Measurements from ENCODE around the gene PSMA7. TPM values are rescaled to one million over a fixed set of nuclear protein-coding genes. Genes with fewer than 3 reads are reported as not detected.

PSMA7 gene
- total and polyA plus RNA-seq, 2 of the 8 experiments (the other 6 are each of a cell fraction or from before 2014, with no cell fraction given) = 361 to 648 TPM

GRCh38 chr20:62117362-62117646, 25.9 kb downstream of the PSMA7 start:
- Histone ChIP-seq H3K36me3 (ENCODE audit: control insufficient read depth in 2 of 4, insufficient read depth in 4 of 4, low read length in 3 of 4) (no peaks in the 10 kb centered on the region), H2BK20ac (ENCODE audit: low read length) (no peak overlapping the region), H3K9me3 (ENCODE audit: insufficient read depth in 2 of 2, low read depth in 1 of 2, low read length in 1 of 2) (peaks cover 0 to 5% of the 10 kb centered on the region in 2 experiments; a peak in 1 of 4 replicates), H2BK120ac (replicated peaks; ENCODE audit: low read depth, low read length) (no peak overlapping the region), H4K8ac (ENCODE audit: extremely low read depth, insufficient read depth, low read length) (no peak overlapping the region), H3K56ac (replicated peaks; ENCODE audit: insufficient read length, low read depth, low read length) (no peak overlapping the region), H4K20me1 (replicated peaks in 1 of 2; ENCODE audit: control insufficient read depth in 1 of 2, insufficient read depth in 2 of 2, low read length in 2 of 2) (no peaks in the 10 kb centered on the region), H3K79me2 (ENCODE audit: control insufficient read depth in 1 of 2, insufficient read depth in 2 of 2, low read length in 2 of 2) (no peaks in the 10 kb centered on the region), H4K5ac (ENCODE audit: insufficient read length, low read depth, low read length) (no peak overlapping the region), H2BK5ac (ENCODE audit: low read depth, low read length) (no peak overlapping the region), H3K23me2 (ENCODE audit: low read depth, low read length) (peaks cover 2% of the 10 kb centered on the region; the same call in 1 of the 2 replicates), H2BK15ac (ENCODE audit: low read length) (no peak overlapping the region), H3K79me1 (ENCODE audit: low read depth, low read length) (no peaks in the 10 kb centered on the region), H3K4ac (replicated peaks; ENCODE audit: insufficient read length, low read depth, low read length) (no peak overlapping the region), H3K27ac (ENCODE audit: low read depth, low read length) (no peak overlapping the region), H3K23ac (ENCODE audit: insufficient read length) (no peak overlapping the region), H3K4me2 (ENCODE audit: insufficient read depth in 1 of 2, low read depth in 2 of 2, low read length in 2 of 2) (no peak overlapping the region), H2AFZ (ENCODE audit: low read length) (no peak overlapping the region), H3K4me1 (replicated peaks in 1 of 4; ENCODE audit: control insufficient read depth in 3 of 4, insufficient read depth in 4 of 4, low read length in 3 of 4) (peaks cover 0 to 13% (median 5%) of the 10 kb centered on the region in 4 experiments; a peak in 5 of 7 replicates), H3K4me3 (ENCODE audit: extremely low read depth in 1 of 4, insufficient read depth in 2 of 4, low read depth in 3 of 4, low read length in 4 of 4) (no peak overlapping the region), H3K18ac (ENCODE audit: extremely low read depth, low read length) (no peak overlapping the region), H2BK12ac (ENCODE audit: low read depth, low read length) (no peak overlapping the region), H3K9ac (replicated peaks in 1 of 4; ENCODE audit: extremely low read depth in 1 of 4, low read depth in 3 of 4, low read length in 3 of 4) (no peak overlapping the region), H3K27me3 (replicated peaks in 1 of 4; ENCODE audit: control insufficient read depth in 3 of 4, extremely low read depth in 1 of 4, insufficient read depth in 3 of 4, low read length in 3 of 4) (no peaks in the 10 kb centered on the region; a peak in 1 of 7 replicates), H4K91ac (replicated peaks; ENCODE audit: insufficient read length, low read length) (no peak overlapping the region), H3K14ac (ENCODE audit: insufficient read length) (no peak overlapping the region), H2AK5ac (ENCODE audit: low read depth, low read length) (no peak overlapping the region)
- TF ChIP-seq RNF2 (IDR thresholded peaks at IDR 0.05; ENCODE audit: borderline replicate concordance, low read depth, low read length, missing control alignments, poor library complexity, severe bottlenecking) (no peak), SAP30 (IDR thresholded peaks at IDR 0.05; ENCODE audit: insufficient read depth, insufficient replicate concordance, low read length) (no peak), CTCF (IDR thresholded peaks at IDR 0.05; ENCODE audit: control extremely low read depth in 1 of 3, insufficient read depth in 1 of 3, low read depth in 1 of 3, low read length in 3 of 3) (no peak), EGR1 (IDR thresholded peaks at IDR 0.05; ENCODE audit: borderline replicate concordance, low read depth, low read length) (no peak), RXRA (IDR thresholded peaks at IDR 0.05; ENCODE audit: insufficient read depth, low read depth, low read length) (no peak)
- CTCF ChIA-PET (ENCODE audit: partially characterized antibody) = interaction anchor here (3.9 kb wide), 1 partner anchor 106 kb away, joined by 16 read pairs; no protein-coding TSS in a partner anchor
- 86% methylated on average over 9 of the region's 9 CpGs; no CpG with 5 or more reads in 1 of the 2 experiments for WGBS, 2 experiments (ENCODE audit: extremely low coverage in 1 of 2, insufficient coverage in 1 of 2, insufficient read length in 1 of 2, insufficient replicate concordance in 2 of 2, low coverage in 1 of 2, low lambda C conversion rate in 2 of 2, missing lambda C conversion rate in 1 of 2)
- DNase-seq (ENCODE audit: low read depth in 1 of 2, low spot score in 2 of 2) (no peak), FAIRE-seq (no peak)
- POLR2A ChIA-PET (ENCODE audit: partially characterized antibody) = interaction anchor here (12.2 kb wide), 1 partner anchor 51 kb away, joined by 125 read pairs; the partner anchor contains the start of gene TAF4
